Upper lobe of left lung (tissue), 4 donors: ENCODE results near the gene ADSS1.

ENCODE experiments used
- EP300 ChIP-seq, 4 donors: sonication (generic); formaldehyde crosslinking; IDR thresholded peaks; one replicate each; pipeline ENCODE4 v1.5.1; 2017; ENCODE audit warnings: antibody characterized with exemption in 4 of 4, control low read depth in 2 of 4
- TF ChIP-seq, protein P1 (sequence below), 6 experiments: fragments of 450-650 bp in 4 of 6; fragments of 200-600 bp in 2 of 6; sonication (generic) in 2 of 6; IDR thresholded peaks; one replicate each; pipeline ENCODE4 v1.5.1; 2016 to 2019; ENCODE audit warnings: antibody characterized with exemption in 6 of 6

DNA sequence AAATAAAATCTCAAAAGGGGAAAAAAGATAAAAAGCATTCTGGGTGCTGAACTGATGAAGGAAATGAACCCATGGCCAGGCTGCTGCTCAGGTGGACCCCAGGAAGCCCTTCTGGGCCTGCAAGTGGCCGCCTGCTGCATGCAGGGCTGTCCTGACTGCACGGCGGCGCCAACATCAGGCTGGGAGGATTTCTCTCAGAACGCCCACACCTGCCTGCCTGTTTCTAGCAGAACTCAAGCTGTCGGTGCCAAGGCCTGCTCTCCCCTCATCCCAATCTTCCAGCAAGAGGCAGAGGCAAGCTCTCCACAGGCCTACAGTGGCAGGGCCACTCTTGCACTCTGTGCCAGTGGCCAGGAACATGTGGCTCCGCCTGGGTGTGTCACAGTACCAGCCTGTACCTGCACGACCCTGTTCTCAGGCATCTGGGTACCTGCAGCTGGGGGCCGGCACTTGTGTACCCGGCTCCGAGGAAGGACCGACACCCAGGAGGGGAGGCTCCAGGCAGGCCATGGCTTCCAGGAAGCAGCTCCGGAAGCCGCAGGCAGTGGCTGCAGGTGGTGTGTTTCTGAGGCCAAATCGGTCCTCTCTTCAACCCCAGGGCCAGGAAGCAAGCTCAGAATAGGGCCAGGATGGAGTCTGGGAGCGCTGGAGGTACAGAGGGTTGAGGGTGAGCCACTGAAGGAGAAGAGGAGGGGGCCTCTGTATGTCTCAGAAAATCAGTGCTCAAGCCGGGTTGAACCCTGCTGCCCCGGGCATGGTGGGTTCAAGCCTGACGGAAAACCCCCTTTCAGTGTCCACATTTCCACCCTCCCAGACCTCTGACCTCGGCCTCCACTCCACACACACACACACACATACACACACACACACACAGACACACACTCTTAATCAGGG, 37.2 kb upstream of the ADSS1 start:
- TF ChIP-seq EP300 (IDR thresholded peaks at IDR 0.05): no peak
- TF ChIP-seq, protein P1, sequence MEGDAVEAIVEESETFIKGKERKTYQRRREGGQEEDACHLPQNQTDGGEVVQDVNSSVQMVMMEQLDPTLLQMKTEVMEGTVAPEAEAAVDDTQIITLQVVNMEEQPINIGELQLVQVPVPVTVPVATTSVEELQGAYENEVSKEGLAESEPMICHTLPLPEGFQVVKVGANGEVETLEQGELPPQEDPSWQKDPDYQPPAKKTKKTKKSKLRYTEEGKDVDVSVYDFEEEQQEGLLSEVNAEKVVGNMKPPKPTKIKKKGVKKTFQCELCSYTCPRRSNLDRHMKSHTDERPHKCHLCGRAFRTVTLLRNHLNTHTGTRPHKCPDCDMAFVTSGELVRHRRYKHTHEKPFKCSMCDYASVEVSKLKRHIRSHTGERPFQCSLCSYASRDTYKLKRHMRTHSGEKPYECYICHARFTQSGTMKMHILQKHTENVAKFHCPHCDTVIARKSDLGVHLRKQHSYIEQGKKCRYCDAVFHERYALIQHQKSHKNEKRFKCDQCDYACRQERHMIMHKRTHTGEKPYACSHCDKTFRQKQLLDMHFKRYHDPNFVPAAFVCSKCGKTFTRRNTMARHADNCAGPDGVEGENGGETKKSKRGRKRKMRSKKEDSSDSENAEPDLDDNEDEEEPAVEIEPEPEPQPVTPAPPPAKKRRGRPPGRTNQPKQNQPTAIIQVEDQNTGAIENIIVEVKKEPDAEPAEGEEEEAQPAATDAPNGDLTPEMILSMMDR (IDR thresholded peaks at IDR 0.05): no peak
